HFFc6 (cell line): ENCODE results near the gene CDH8. TPM values are rescaled to one million over a fixed set of nuclear protein-coding genes. Genes with fewer than 3 reads are reported as not detected.

Source experiments
- DNase-seq: peaks from one replicate; pipeline ENCODE4 v3.0.0-alpha.2; 2018
- H3K27ac Mint-ChIP-seq: 2 replicates; pipeline ENCODE4 v1.8.0; 2020; ENCODE audit warnings: mild to moderate bottlenecking, mixed read lengths
- H3K27me3 Mint-ChIP-seq: 2 replicates; pipeline ENCODE4 v1.8.0; 2021; ENCODE audit warnings: mild to moderate bottlenecking, moderate library complexity, mixed read lengths; ENCODE audit not compliant: insufficient read depth
- H3K36me3 Mint-ChIP-seq: 2 replicates; pipeline ENCODE4 v1.8.0; 2021; ENCODE audit warnings: low read depth, mixed read lengths
- H3K4me1 Mint-ChIP-seq: 2 replicates; pipeline ENCODE4 v1.8.0; 2020; ENCODE audit warnings: low read depth, mixed read lengths
- H3K4me3 Mint-ChIP-seq: 2 replicates; pipeline ENCODE4 v1.8.0; 2020; ENCODE audit warnings: mild to moderate bottlenecking, moderate library complexity, mixed read lengths
- H3K9me3 Mint-ChIP-seq: 2 replicates; pipeline ENCODE4 v1.8.0; 2020; ENCODE audit warnings: mild to moderate bottlenecking, mixed read lengths
- total RNA-seq, 6 experiments: library from RNA; stranded (reverse); fragmentation: NEBNext Ultra II Directional; extraction: Animal tissue kit (Norgen Biotek cat#: 25700); gene quantifications; 2 replicates in 1 of 6; 3 replicates in 5 of 6; pipeline ENCODE4 v1.2.3, GENCODE V29; 2021
- TF ChIP-seq, protein P1 (sequence below): fragments of 200-600 bp; sonication (generic); IDR thresholded peaks from 2 replicates; pipeline ENCODE4 v1.5.0; 2021; ENCODE audit warnings: antibody characterized with exemption, mild to moderate bottlenecking

The CDH8 gene
- total RNA-seq, 6 experiments from 2014 or later = not detected

GRCh38 chr16:61831351-61831917 is 204.8 kb downstream of the CDH8 start:
- no peaks in the 10 kb centered on the region for H3K4me1 Mint-ChIP-seq
- no peaks in the 10 kb centered on the region; the same call in 1 of the 2 replicates for H3K36me3 Mint-ChIP-seq
- H3K27ac Mint-ChIP-seq = no peak overlapping the region
- TF ChIP-seq, protein P1, sequence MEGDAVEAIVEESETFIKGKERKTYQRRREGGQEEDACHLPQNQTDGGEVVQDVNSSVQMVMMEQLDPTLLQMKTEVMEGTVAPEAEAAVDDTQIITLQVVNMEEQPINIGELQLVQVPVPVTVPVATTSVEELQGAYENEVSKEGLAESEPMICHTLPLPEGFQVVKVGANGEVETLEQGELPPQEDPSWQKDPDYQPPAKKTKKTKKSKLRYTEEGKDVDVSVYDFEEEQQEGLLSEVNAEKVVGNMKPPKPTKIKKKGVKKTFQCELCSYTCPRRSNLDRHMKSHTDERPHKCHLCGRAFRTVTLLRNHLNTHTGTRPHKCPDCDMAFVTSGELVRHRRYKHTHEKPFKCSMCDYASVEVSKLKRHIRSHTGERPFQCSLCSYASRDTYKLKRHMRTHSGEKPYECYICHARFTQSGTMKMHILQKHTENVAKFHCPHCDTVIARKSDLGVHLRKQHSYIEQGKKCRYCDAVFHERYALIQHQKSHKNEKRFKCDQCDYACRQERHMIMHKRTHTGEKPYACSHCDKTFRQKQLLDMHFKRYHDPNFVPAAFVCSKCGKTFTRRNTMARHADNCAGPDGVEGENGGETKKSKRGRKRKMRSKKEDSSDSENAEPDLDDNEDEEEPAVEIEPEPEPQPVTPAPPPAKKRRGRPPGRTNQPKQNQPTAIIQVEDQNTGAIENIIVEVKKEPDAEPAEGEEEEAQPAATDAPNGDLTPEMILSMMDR = no peak
- peaks cover 43% of the 10 kb centered on the region for H3K9me3 Mint-ChIP-seq
- no peaks in the 10 kb centered on the region for H3K27me3 Mint-ChIP-seq
- H3K4me3 Mint-ChIP-seq = no peak overlapping the region
- no peak for DNase-seq

DNA sequence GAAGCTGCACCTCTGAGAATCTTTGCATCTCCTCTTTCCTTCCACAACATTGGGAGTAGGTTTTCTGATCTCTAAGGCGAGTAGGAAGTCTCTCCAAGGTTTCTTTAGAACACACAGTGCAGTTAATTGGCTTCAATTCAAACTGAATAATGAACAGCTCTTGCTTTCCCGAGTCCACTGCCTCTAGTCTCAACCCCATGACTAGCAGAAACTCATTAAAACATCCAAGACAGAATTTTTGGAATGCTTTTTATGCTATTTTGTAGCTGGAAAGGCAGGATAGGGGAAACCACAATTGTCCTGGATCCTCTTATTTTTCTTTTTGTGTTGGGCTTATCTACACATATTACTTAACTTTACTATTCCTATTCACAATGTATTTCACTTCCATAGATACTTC is 206.6 kb downstream of the CDH8 start:
- no peak for DNase-seq
- TF ChIP-seq, protein P1 = no peak
- Mint-ChIP-seq H3K4me3 (no peak overlapping the region), H3K4me1 (no peaks in the 10 kb centered on the region), H3K9me3 (peaks cover 32% of the 10 kb centered on the region), H3K36me3 (no peaks in the 10 kb centered on the region; the same call in 1 of the 2 replicates), H3K27ac (no peak overlapping the region), H3K27me3 (no peaks in the 10 kb centered on the region)

- H3K4me3 Mint-ChIP-seq = no peak overlapping the region
- TF ChIP-seq, protein P1 = no peak
- no peak for DNase-seq
- no peaks in the 10 kb centered on the region for H3K36me3 Mint-ChIP-seq
- no peaks in the 10 kb centered on the region for H3K27me3 Mint-ChIP-seq
- no peaks in the 10 kb centered on the region for H3K4me1 Mint-ChIP-seq
- H3K9me3 Mint-ChIP-seq = peaks cover 38% of the 10 kb centered on the region
- no peak overlapping the region for H3K27ac Mint-ChIP-seq
These were observed 212.9 kb downstream of the CDH8 start for GRCh38 chr16:61823326-61823725.

DNA sequence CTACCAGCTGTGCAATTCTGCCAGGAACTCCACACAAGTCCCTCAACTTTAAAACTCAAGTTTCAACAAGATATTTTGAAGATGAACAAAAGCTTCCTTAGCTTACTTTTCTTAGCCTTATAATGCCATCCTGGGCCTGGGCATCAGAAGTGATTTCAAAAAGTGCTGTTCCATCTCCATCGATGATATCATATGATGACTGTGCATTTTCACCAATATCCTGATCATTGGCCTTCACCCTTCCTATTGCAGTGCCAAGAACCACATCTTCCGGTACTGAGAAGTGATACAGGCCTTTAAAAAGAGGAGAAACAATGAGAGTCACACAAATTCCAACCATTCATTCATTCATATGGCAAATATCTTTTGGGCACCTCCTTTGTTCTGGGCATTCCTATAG is 215.4 kb downstream of the CDH8 start:
- no peaks in the 10 kb centered on the region for H3K36me3 Mint-ChIP-seq
- TF ChIP-seq, protein P1 = no peak

GRCh38 chr16:61820398-61820797 is 215.8 kb downstream of the CDH8 start:
- H3K36me3 Mint-ChIP-seq = no peaks in the 10 kb centered on the region
- DNase-seq = no peak
- TF ChIP-seq, protein P1 = no peak
- no peak overlapping the region for H3K27ac Mint-ChIP-seq
- H3K4me1 Mint-ChIP-seq = no peaks in the 10 kb centered on the region
- no peaks in the 10 kb centered on the region for H3K27me3 Mint-ChIP-seq
- peaks cover 46% of the 10 kb centered on the region for H3K9me3 Mint-ChIP-seq
- no peak overlapping the region for H3K4me3 Mint-ChIP-seq

More for the DNA sequence above, 215.4 kb downstream of the CDH8 start:
- no peak for DNase-seq
- H3K4me3 Mint-ChIP-seq = no peak overlapping the region
- no peak overlapping the region for H3K27ac Mint-ChIP-seq
- peaks cover 46% of the 10 kb centered on the region for H3K9me3 Mint-ChIP-seq
- H3K4me1 Mint-ChIP-seq = no peaks in the 10 kb centered on the region
- H3K27me3 Mint-ChIP-seq = no peaks in the 10 kb centered on the region
